Heart left ventricle (tissue), 13 donors: Measurements from ENCODE around the gene PTPN21.

ENCODE experiments used
- POLR2A ChIP-seq, 2 donors: fragments of 450-650 bp; IDR thresholded peaks; one replicate each; pipeline ENCODE4 v1.6.1; 2017; ENCODE audit warnings: antibody characterized with exemption in 2 of 2, mild to moderate bottlenecking in 2 of 2, moderate library complexity in 2 of 2
- TF ChIP-seq, protein P1 (sequence below), 12 donors: fragments of 200-600 bp; sonication (generic) in 4 of 12; IDR thresholded peaks; one replicate each; pipeline versions ENCODE4 v1.5.0 to v1.8.0; 2018 to 2022; ENCODE audit warnings: antibody characterized with exemption in 12 of 12, mild to moderate bottlenecking in 5 of 12
- donor health status: ischemic (EF 13 %, LVEDD 7.1; RV severe dilation, severe dysfunction).
- donor health status: DM: no; HTN: yes; CAD: no.
- donor health status: DM: no; HTN: no; CAD: no.
- donor health status: ischemic (EF 25% LVEDD 6.9; RV normal size, moderate dysfunction).
- donor health status: ischemic (EF 25% LVEDD 5.7; RV mildly dilated, moderate dysfunction).
- donor health status: ischemic (EF 35%, LVEDD 5.7; RV mildly dilated, moderate dysfunction).
- donor health status: nonischemic (EF 11% LVEDD 7.7; RV severe dilation, severe dysfunction).
- donor health status: DM: yes; HTN: yes; CAD: no.
- donor health status: PGD.
- donor health status: ischemic (EF 29% LVEDD 5.4; RV normal size, mild dysfunction).
- donor health status: nonischemic (EF 23%, LVEDD 6.1; RV moderate dilation, normal function).

DNA sequence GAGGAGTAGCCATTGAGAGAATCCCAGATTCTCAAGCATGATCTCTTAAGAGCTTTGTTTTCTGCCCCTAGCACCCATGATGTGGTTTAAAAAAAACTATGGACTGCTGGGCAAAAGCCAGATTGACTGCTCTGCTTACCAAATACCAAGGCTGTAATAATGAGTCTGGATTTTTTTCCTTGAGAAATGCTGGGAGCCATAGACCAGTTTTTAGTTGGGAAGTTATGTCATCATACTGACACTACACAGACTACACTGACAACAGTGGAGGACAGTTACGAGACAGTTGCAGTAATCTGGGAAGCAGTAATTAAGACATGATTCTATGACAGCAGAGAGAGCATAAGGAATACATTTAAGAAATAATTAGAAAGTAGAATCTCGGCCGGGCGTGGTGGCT lies 133.5 kb downstream of the PTPN21 start:
- TF ChIP-seq, protein P1, sequence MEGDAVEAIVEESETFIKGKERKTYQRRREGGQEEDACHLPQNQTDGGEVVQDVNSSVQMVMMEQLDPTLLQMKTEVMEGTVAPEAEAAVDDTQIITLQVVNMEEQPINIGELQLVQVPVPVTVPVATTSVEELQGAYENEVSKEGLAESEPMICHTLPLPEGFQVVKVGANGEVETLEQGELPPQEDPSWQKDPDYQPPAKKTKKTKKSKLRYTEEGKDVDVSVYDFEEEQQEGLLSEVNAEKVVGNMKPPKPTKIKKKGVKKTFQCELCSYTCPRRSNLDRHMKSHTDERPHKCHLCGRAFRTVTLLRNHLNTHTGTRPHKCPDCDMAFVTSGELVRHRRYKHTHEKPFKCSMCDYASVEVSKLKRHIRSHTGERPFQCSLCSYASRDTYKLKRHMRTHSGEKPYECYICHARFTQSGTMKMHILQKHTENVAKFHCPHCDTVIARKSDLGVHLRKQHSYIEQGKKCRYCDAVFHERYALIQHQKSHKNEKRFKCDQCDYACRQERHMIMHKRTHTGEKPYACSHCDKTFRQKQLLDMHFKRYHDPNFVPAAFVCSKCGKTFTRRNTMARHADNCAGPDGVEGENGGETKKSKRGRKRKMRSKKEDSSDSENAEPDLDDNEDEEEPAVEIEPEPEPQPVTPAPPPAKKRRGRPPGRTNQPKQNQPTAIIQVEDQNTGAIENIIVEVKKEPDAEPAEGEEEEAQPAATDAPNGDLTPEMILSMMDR (IDR thresholded peaks at IDR 0.05): no peak
- no peak for TF ChIP-seq POLR2A (IDR thresholded peaks at IDR 0.05)
